Fibroblast of pulmonary artery (primary cell): Measurements from ENCODE around the gene ZNF469.

Experiments used
- DNase-seq: peaks from one replicate; pipeline ENCODE4 v3.0.0-alpha.2; 2010; ENCODE audit warnings: low read depth
- H3K4me3 ChIP-seq: replicated peaks from 2 replicates; pipeline ENCODE4 v1.5.1; 2011; ENCODE audit warnings: low read depth, mild to moderate bottlenecking, control low read depth, low read length, moderate library complexity
- TF ChIP-seq, protein P1 (sequence below): IDR thresholded peaks from 2 replicates; pipeline ENCODE4 v1.5.1; 2011; ENCODE audit warnings: mild to moderate bottlenecking, control low read depth, low read length, inconsistent platforms; ENCODE audit errors: missing control alignments

Gene ZNF469

DNA sequence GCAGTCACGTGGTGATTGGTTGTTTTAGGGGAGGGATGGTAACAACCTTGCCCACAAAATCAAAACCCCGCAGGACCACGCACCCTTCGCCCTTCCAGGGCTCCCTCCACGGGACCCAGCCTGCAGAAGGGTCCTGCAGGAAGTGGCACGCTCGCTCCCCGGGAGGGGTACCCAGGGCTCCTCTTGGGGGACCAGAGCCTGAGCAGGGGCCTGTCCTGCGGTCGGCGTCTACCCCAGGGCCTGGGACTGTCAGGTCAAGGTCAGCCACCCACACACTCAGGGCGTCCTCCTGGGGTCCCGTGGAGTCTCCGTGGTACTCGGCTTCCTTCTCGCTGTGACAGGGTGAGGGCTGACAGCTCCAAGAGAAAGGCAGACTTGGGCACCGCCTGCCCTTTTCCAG lies 33.9 kb downstream of the ZNF469 start:
- H3K4me3 ChIP-seq, result no peak overlapping the region
- no peak for DNase-seq
- TF ChIP-seq, protein P1, sequence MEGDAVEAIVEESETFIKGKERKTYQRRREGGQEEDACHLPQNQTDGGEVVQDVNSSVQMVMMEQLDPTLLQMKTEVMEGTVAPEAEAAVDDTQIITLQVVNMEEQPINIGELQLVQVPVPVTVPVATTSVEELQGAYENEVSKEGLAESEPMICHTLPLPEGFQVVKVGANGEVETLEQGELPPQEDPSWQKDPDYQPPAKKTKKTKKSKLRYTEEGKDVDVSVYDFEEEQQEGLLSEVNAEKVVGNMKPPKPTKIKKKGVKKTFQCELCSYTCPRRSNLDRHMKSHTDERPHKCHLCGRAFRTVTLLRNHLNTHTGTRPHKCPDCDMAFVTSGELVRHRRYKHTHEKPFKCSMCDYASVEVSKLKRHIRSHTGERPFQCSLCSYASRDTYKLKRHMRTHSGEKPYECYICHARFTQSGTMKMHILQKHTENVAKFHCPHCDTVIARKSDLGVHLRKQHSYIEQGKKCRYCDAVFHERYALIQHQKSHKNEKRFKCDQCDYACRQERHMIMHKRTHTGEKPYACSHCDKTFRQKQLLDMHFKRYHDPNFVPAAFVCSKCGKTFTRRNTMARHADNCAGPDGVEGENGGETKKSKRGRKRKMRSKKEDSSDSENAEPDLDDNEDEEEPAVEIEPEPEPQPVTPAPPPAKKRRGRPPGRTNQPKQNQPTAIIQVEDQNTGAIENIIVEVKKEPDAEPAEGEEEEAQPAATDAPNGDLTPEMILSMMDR, result no peak

DNA sequence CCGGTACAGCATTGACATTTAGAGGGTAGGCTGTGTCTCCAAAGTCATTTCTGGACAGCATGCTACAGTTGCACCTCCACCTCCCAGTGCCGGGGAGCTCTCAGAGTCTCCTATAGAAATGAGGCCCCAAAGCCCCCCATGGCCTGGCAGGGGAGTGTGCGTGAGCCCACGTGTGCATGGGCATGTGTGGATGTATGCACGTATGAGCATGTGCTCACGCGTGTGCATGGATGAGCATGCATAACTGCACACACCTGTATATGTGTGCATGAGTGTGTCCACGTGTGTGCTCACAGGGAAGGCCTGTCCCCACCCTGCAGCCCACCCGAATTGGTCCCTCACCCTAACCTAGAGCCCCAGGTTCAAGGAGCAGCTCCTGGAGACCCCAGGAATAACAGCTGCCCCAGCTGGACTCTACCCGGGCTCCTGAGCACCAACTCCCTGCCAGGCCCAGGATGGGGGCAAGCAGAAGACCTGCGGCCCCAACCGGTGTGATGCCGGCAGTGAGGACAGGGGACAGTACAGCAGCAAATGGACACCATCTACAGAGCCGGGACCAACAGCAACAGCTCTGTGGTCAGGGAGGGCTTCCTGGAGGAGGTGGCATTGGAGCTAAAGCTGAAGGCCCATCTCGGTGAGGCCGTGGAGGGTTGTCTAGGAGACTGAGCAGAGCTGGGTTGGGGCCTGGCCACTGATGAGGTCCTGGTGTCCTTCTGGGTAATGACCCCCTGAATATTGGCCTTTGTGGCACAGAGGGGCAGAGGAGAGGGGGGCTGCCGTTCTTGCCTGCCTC lies 35.1 kb downstream of the ZNF469 start:
- H3K4me3 ChIP-seq, result no peak overlapping the region
- TF ChIP-seq, protein P1, result no peak
- DNase-seq, result no peak

DNA sequence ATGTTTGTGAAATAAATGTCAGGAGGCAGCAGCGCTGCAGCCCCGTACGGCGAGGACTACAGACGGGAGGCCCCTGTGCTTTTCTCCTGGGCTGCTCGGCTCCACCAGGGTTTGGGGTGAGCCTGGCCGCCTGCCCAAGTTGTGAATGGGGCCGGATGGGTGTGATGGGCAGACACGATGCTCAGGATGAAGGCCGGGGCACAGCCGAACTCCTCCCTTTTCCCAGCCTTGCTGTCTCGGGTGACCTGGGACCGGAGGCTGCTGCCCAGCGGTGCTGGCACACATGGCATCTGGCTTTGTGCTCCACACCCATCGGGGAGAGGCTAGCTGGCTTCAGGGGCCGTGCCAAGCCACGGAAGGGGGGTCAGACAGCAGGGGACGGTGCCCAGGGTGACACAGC lies 36.1 kb downstream of the ZNF469 start:
- no peak overlapping the region for H3K4me3 ChIP-seq
- no peak for DNase-seq
- TF ChIP-seq, protein P1, result no peak

DNA sequence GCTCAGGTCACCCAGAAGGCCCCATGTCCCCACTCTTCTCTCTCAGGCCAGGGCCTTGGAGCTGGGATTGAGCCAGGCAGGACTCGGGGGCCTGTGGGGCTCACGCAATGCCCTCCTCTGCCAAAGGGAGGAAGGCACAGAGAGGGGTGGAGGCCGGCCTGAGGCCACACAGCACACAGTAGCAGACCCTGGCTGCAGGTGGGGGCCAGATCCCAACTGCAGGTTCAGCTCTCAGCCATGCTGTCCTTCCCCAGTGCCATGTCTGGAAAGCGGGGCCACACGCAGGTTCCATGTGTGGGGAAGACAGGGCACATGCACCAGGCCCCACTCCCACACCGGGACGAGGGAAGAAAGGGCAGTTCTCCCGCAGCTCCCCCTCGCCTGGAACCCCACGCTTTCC lies 37.0 kb downstream of the ZNF469 start:
- TF ChIP-seq, protein P1, result no peak
- DNase-seq, result no peak
- H3K4me3 ChIP-seq, result no peak overlapping the region

DNA sequence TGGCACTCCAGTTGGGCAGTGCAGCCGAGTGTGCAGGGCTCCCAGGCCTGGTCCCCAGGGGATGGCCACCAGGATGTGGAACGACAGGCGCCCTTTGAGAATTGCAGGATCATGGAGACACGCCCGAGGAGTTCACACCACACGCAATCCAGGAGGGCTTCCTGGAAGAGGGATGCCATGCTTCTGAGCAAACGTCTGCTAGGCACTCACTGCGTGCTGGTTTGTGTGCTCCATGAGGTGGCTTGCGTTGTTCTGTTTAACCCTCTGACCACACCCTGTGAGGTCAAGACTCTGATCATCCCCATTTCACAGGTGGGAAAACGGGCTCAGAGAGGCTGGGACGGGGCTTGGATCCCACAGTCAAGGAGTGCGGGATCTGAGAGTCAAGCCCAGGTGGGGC lies 37.7 kb downstream of the ZNF469 start:
- TF ChIP-seq, protein P1, result no peak

DNA sequence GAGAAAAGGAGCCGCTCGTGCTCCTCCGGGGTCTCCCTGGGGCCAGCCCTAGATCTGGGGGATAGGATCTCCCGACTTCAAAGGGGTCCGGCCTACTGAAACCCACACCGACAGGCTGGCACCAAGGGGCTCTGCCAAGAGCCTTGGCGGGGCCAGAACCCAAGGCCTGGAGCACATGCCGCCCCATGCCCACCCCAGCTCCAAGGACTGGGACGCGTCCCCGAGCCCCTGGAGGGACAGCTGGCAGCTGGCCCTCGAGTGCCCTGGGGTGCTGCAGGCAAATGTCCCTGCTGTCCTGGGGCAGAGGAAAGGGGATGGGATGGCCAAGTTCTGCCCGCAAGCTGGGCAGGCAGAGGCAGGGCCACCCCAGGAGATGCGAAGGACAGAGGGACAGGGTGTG lies 38.5 kb downstream of the ZNF469 start:
- TF ChIP-seq, protein P1, result no peak
- no peak overlapping the region for H3K4me3 ChIP-seq
- no peak for DNase-seq

More for the DNA sequence above, 37.7 kb downstream of the ZNF469 start:
- no peak overlapping the region for H3K4me3 ChIP-seq
- DNase-seq, result no peak
